H9 (cell line): Measurements from ENCODE around the gene DLEC1. TPM values are rescaled to one million over a fixed set of nuclear protein-coding genes. Genes with fewer than 3 reads are reported as not detected.

ENCODE experiments used
- DNase-seq: peaks from one replicate; pipeline ENCODE4 v3.0.0-alpha.2; 2017
- H2AFZ ChIP-seq: one replicate; pipeline ENCODE4 v1.6.1; 2013; ENCODE audit warnings: mild to moderate bottlenecking, low read length, control low read depth, moderate library complexity
- H2AK5ac ChIP-seq: 2 replicates; pipeline ENCODE4 v1.6.1; 2013; ENCODE audit warnings: low read length, control low read depth, mixed read lengths; ENCODE audit not compliant: insufficient read length
- H2BK120ac ChIP-seq: one replicate; pipeline ENCODE4 v1.6.1; 2013; ENCODE audit warnings: low read depth, mild to moderate bottlenecking, low read length, control low read depth, inconsistent platforms; ENCODE audit not compliant: poor library complexity, severe bottlenecking
- H2BK12ac ChIP-seq: 2 replicates; pipeline ENCODE4 v1.6.1; 2013; ENCODE audit warnings: low read length, control low read depth, mixed read lengths, low read depth; ENCODE audit not compliant: insufficient read length
- H2BK15ac ChIP-seq: 2 replicates; pipeline ENCODE4 v1.6.1; 2013; ENCODE audit warnings: low read depth, low read length, control low read depth
- H2BK20ac ChIP-seq: one replicate; pipeline ENCODE4 v1.6.1; 2013; ENCODE audit warnings: low read depth, mild to moderate bottlenecking, low read length, control low read depth, inconsistent platforms; ENCODE audit not compliant: poor library complexity, severe bottlenecking
- H2BK5ac ChIP-seq: 2 replicates; pipeline ENCODE4 v1.6.1; 2013; ENCODE audit warnings: low read length, control low read depth, mixed read lengths; ENCODE audit not compliant: insufficient read length
- H3K14ac ChIP-seq: 2 replicates; pipeline ENCODE4 v1.6.1; 2013; ENCODE audit warnings: low read length, control low read depth; ENCODE audit not compliant: insufficient read depth
- H3K18ac ChIP-seq: 2 replicates; pipeline ENCODE4 v1.6.1; 2013; ENCODE audit warnings: low read depth, mild to moderate bottlenecking, mixed read lengths, low read length, control low read depth; ENCODE audit not compliant: insufficient read length
- H3K23ac ChIP-seq: 2 replicates; pipeline ENCODE4 v1.6.1; 2013; ENCODE audit warnings: low read length, control low read depth, mixed read lengths, low read depth; ENCODE audit not compliant: insufficient read length
- H3K23me2 ChIP-seq: 2 replicates; pipeline ENCODE4 v1.6.1; 2013; ENCODE audit warnings: low read depth, mild to moderate bottlenecking, mixed read lengths, low read length, control low read depth; ENCODE audit not compliant: insufficient read length, poor library complexity, severe bottlenecking
- H3K27ac ChIP-seq: 2 replicates; pipeline ENCODE4 v1.5.1; 2013; ENCODE audit warnings: low read length, control low read depth, mixed read lengths, low read depth; ENCODE audit not compliant: insufficient read length
- H3K27me3 ChIP-seq: 2 replicates; pipeline ENCODE4 v1.6.1; 2013; ENCODE audit warnings: low read length, control low read depth, inconsistent platforms; ENCODE audit not compliant: insufficient read depth
- H3K4ac ChIP-seq: 2 replicates; pipeline ENCODE4 v1.6.1; 2013; ENCODE audit warnings: low read depth, mild to moderate bottlenecking, control low read depth, inconsistent platforms, low read length, moderate library complexity
- H3K4me1 ChIP-seq: 2 replicates; pipeline ENCODE4 v1.6.1; 2013; ENCODE audit warnings: low read length, control low read depth, inconsistent platforms; ENCODE audit not compliant: insufficient read depth
- H3K4me2 ChIP-seq: 2 replicates; pipeline ENCODE4 v1.6.1; 2013; ENCODE audit warnings: low read length, control low read depth, mixed read lengths; ENCODE audit not compliant: insufficient read length, insufficient read depth
- H3K56ac ChIP-seq: 2 replicates; pipeline ENCODE4 v1.6.1; 2013; ENCODE audit warnings: low read depth, mild to moderate bottlenecking, mixed read lengths, low read length, control low read depth; ENCODE audit not compliant: insufficient read length
- H3K79me1 ChIP-seq: 2 replicates; pipeline ENCODE4 v1.6.1; 2013; ENCODE audit warnings: low read depth, mild to moderate bottlenecking, moderate library complexity, low read length, control low read depth, inconsistent platforms; ENCODE audit not compliant: insufficient read depth, poor library complexity, severe bottlenecking
- H3K79me2 ChIP-seq: 2 replicates; pipeline ENCODE4 v1.6.1; 2013; ENCODE audit warnings: low read length, control low read depth, inconsistent platforms; ENCODE audit not compliant: insufficient read depth
- H3K9ac ChIP-seq: 2 replicates; pipeline ENCODE4 v1.6.1; 2013; ENCODE audit warnings: low read length, control low read depth, mixed read lengths; ENCODE audit not compliant: insufficient read length; ENCODE audit errors: extremely low read depth
- H3K9me3 ChIP-seq: one replicate; pipeline ENCODE4 v1.6.1; 2013; ENCODE audit warnings: low read depth, low read length, inconsistent platforms; ENCODE audit not compliant: control insufficient read depth
- H3T11ph ChIP-seq: one replicate; pipeline ENCODE4 v1.6.1; 2013; ENCODE audit warnings: mild to moderate bottlenecking, low read length, control low read depth, inconsistent platforms
- H4K20me1 ChIP-seq: one replicate; pipeline ENCODE4 v1.6.1; 2013; ENCODE audit not compliant: control insufficient read depth, insufficient read length, insufficient read depth
- H4K5ac ChIP-seq: 2 replicates; pipeline ENCODE4 v1.6.1; 2013; ENCODE audit warnings: low read depth, mild to moderate bottlenecking, mixed read lengths, low read length, control low read depth; ENCODE audit not compliant: insufficient read length
- H4K8ac ChIP-seq: replicated peaks from 2 replicates; pipeline ENCODE4 v1.6.1; 2013; ENCODE audit warnings: low read length, control low read depth, mixed read lengths, low read depth; ENCODE audit not compliant: insufficient read length
- H4K91ac ChIP-seq: 2 replicates; pipeline ENCODE4 v1.6.1; 2013; ENCODE audit warnings: low read depth, mild to moderate bottlenecking, moderate library complexity, mixed read lengths, low read length, control low read depth; ENCODE audit not compliant: insufficient read length
- H3K27ac Mint-ChIP-seq, 3 experiments: 2 replicates in 2 of 3; 3 replicates in 1 of 3; pipeline ENCODE4 v1.8.0; 2020 to 2021; ENCODE audit warnings: mixed read lengths in 3 of 3, mild to moderate bottlenecking in 1 of 3, moderate library complexity in 1 of 3
- H3K27me3 Mint-ChIP-seq: 2 replicates; pipeline ENCODE4 v1.8.0; 2021; ENCODE audit warnings: low read depth, mild to moderate bottlenecking, moderate library complexity, mixed read lengths
- H3K36me3 Mint-ChIP-seq, 3 experiments: 2 replicates in 2 of 3; 3 replicates in 1 of 3; pipeline ENCODE4 v1.8.0; 2020 to 2021; ENCODE audit warnings: low read depth in 3 of 3, mixed read lengths in 3 of 3; ENCODE audit not compliant: insufficient read depth in 1 of 3
- H3K4me1 Mint-ChIP-seq, 2 experiments: 2 replicates each; pipeline ENCODE4 v1.8.0; 2020; ENCODE audit warnings: mixed read lengths in 2 of 2
- H3K4me3 Mint-ChIP-seq, 2 experiments: 2 replicates in 1 of 2; 3 replicates in 1 of 2; pipeline ENCODE4 v1.8.0; 2020 to 2021; ENCODE audit warnings: mild to moderate bottlenecking in 2 of 2, mixed read lengths in 2 of 2, moderate library complexity in 1 of 2
- H3K9me3 Mint-ChIP-seq, 2 experiments: 2 replicates in 1 of 2; 3 replicates in 1 of 2; pipeline ENCODE4 v1.8.0; 2020; ENCODE audit warnings: mild to moderate bottlenecking in 2 of 2, mixed read lengths in 2 of 2, moderate library complexity in 1 of 2
- CTCF ChIP-seq: fragments of 200-600 bp; sonication (generic); conservative IDR thresholded peaks from 3 replicates; pipeline ENCODE4 v1.8.0; 2021; ENCODE audit warnings: antibody characterized with exemption, mild to moderate bottlenecking
- WGBS: extraction: QIAGEN DNeasy Blood & Tissue Kit; methylation state at CpG from one replicate; pipeline ENCODE4 v1.1.7; 2013; ENCODE audit warnings: missing lambda C conversion rate, low lambda C conversion rate, mixed read lengths; ENCODE audit not compliant: insufficient read length; ENCODE audit errors: extremely low coverage; 5-methylcytosine and 5-hydroxymethylcytosine counted together
- total RNA-seq: library from RNA; stranded (reverse); gene quantifications from 2 replicates; pipeline ENCODE4 v1.2.1, GENCODE V29; 2021

Gene DLEC1
- total RNA-seq, 1 experiment from 2014 or later: 2.1 TPM

- Histone ChIP-seq H3K23ac (no peak overlapping the region), H2BK12ac (no peak overlapping the region), H2AFZ (no peak overlapping the region), H4K5ac (no peak overlapping the region), H4K91ac (no peak overlapping the region), H3K27me3 (no peaks in the 10 kb centered on the region; the same call in 1 of the 2 replicates), H2BK20ac (no peak overlapping the region), H3K27ac (no peak overlapping the region), H2AK5ac (no peak overlapping the region), H3K4me2 (no peak overlapping the region), H3K18ac (no peak overlapping the region), H3K79me1 (no peaks in the 10 kb centered on the region), H2BK120ac (no peak overlapping the region), H4K20me1 (no peaks in the 10 kb centered on the region), H3K14ac (no peak overlapping the region), H3K79me2 (no peaks in the 10 kb centered on the region), H3K56ac (no peak overlapping the region), H4K8ac (no peak overlapping the region), H2BK5ac (no peak overlapping the region), H2BK15ac (no peak overlapping the region), H3K4me1 (no peaks in the 10 kb centered on the region), H3K23me2 (no peaks in the 10 kb centered on the region), H3K4ac (no peak overlapping the region), H3T11ph (no peak overlapping the region), H3K9ac (no peak overlapping the region), H3K9me3 (peaks cover 6% of the 10 kb centered on the region)
- whole genome bisulfite sequencing: no CpG with 5 or more reads among the region's 7 CpGs
- H3K9me3 Mint-ChIP-seq: peaks cover 29 to 32% of the 10 kb centered on the region in 2 experiments
- peaks cover 7 to 10% of the 10 kb centered on the region in 2 experiments for H3K4me1 Mint-ChIP-seq
- H3K27ac Mint-ChIP-seq: peak overlapping the region in 1 of 3 experiments; percentile 1; a peak in 1 of 7 replicates
- DNase-seq: no peak
- H3K4me3 Mint-ChIP-seq: peak overlapping the region in 1 of 2 experiments; percentile 12; a peak in 2 of 5 replicates
- peaks cover 13 to 18% (median 18%) of the 10 kb centered on the region in 3 experiments for H3K36me3 Mint-ChIP-seq
- H3K27me3 Mint-ChIP-seq: peaks cover 6% of the 10 kb centered on the region
- TF ChIP-seq CTCF: no peak
Measured at GRCh38 chr3:38084334-38085310, 45.6 kb downstream of the DLEC1 start.
